Measurements from ENCODE around the gene RBM19. TPM values are rescaled to one million over a fixed set of nuclear protein-coding genes. Genes with fewer than 3 reads are reported as not detected.

Gene RBM19
- total RNA-seq, 2 donors from 2014 or later, result 15.3 to 15.6 TPM

- Histone ChIP-seq H3K36me3 (peaks cover 15% of the 10 kb centered on the region), H3K4me3 (no peak overlapping the region), H3K9me3 (no peaks in the 10 kb centered on the region), H3K27me3 (no peaks in the 10 kb centered on the region), H3K4me1 (no peaks in the 10 kb centered on the region), H3K27ac (no peak overlapping the region)
- TF ChIP-seq, protein P1, sequence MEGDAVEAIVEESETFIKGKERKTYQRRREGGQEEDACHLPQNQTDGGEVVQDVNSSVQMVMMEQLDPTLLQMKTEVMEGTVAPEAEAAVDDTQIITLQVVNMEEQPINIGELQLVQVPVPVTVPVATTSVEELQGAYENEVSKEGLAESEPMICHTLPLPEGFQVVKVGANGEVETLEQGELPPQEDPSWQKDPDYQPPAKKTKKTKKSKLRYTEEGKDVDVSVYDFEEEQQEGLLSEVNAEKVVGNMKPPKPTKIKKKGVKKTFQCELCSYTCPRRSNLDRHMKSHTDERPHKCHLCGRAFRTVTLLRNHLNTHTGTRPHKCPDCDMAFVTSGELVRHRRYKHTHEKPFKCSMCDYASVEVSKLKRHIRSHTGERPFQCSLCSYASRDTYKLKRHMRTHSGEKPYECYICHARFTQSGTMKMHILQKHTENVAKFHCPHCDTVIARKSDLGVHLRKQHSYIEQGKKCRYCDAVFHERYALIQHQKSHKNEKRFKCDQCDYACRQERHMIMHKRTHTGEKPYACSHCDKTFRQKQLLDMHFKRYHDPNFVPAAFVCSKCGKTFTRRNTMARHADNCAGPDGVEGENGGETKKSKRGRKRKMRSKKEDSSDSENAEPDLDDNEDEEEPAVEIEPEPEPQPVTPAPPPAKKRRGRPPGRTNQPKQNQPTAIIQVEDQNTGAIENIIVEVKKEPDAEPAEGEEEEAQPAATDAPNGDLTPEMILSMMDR (IDR thresholded peaks at IDR 0.05), result no peak
- no peak for DNase-seq (ENCODE audit: low spot score)
Observed at GRCh38 chr12:113910751-113911272, 55.3 kb downstream of the RBM19 start.

DNA sequence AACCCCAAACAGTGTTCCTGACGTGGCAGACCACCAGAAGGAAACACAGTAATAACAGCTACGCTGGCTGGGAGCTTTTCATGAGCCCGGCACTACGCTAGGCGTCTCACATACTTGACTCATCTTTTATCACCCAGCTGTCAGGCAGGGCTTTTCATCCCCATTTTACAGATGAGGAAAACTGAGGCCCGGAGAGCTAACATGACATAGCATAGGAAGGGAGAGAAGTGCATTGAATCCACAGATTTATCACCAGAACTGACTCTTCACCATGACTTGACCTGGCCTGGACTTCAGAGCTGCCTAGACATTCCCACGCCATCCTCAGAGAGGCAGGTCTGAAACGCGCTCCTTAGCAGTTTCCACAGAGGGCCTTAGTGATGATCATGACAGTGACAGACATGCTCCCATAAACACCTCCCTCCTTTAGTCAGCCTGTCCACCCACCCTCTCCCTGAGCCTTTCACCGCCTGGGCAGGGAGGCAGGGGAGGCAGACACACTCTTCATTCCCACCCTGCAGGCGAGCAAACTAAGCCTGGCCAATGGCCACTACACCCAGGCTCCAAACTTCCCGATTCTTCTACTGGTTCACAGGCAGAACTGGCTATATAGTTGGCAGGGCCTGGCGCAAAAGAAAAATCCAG is 56.2 kb downstream of the RBM19 start:
- peaks cover 7% of the 10 kb centered on the region for H3K36me3 ChIP-seq
- TF ChIP-seq, protein P1 (IDR thresholded peaks at IDR 0.05), result no peak

DNA sequence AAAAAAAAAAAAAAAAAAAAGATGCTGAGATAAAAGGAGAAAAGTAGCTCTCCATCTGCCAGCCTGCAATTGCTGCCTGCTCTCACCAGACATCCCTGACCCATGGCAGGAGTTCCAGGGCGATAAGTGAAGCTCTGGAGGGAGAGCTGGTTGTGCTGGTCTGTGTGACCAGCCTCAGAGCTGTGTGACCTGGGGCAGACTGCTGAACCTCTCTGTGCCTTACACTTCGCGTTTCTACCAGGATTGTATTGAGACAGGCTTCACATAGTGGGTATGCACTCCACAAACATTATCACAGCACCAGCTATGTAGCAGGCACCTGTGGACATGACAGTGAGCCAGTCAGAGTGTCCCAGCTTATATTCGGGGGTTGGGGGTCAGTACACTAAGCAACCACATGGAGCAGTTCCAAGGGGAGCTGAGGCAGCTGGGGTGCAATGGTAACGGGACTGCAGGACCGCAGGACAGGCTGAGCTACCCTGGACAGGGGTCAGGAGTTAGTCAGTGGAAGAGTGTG is 57.5 kb downstream of the RBM19 start:
- H3K9me3 ChIP-seq, result no peaks in the 10 kb centered on the region
- no peak overlapping the region for H3K4me3 ChIP-seq
- H3K27ac ChIP-seq, result no peak overlapping the region
- TF ChIP-seq, protein P1 (IDR thresholded peaks at IDR 0.05), result no peak
- H3K36me3 ChIP-seq, result peaks cover 7% of the 10 kb centered on the region
- no peaks in the 10 kb centered on the region for H3K4me1 ChIP-seq
- no peak for DNase-seq (ENCODE audit: low spot score)
- no peaks in the 10 kb centered on the region for H3K27me3 ChIP-seq

More for the DNA sequence above, 56.2 kb downstream of the RBM19 start:
- no peak overlapping the region for H3K4me3 ChIP-seq
- no peak for DNase-seq (ENCODE audit: low spot score)
- no peak overlapping the region for H3K27ac ChIP-seq
- no peaks in the 10 kb centered on the region for H3K4me1 ChIP-seq
- no peaks in the 10 kb centered on the region for H3K27me3 ChIP-seq
- H3K9me3 ChIP-seq, result no peaks in the 10 kb centered on the region

DNA sequence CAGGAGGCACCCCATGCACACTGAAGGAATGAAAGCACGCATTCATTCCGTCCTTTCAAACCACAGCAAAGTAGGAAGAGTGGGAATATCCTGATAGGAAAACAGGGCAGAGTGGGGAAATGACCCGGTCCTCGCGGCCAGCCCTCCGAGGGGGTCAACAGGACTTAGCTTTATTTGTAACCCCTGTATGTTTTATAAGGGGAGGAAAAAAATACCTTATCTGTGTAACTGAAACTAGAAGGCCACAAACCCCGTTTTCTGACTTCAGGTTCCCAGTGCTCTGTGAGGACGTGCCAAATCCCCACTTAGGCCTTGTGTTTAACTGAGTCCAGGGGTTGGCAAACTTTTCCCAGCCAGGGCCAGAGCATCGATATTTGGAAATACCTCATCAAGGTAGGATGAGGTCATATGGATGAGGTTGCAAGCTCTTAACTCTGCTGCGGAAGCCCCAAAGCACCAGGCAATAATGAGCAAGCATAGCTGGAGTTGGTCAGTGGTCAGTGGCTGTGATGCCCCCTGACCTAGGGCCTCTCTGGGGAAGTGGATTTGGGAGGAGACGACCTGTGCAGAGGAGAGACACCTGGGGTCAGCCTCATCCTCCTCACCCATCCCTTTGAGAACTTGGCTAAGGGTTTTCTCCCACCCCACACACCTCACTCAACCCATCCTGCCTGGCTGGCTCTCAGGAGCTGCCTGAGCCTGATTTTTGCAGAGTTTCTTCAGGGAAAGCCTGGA is 58.5 kb downstream of the RBM19 start:
- Histone ChIP-seq H3K27me3 (no peaks in the 10 kb centered on the region), H3K27ac (no peak overlapping the region), H3K4me3 (no peak overlapping the region), H3K36me3 (peaks cover 7% of the 10 kb centered on the region), H3K4me1 (no peaks in the 10 kb centered on the region), H3K9me3 (no peaks in the 10 kb centered on the region)
- DNase-seq (ENCODE audit: low spot score), result no peak
- TF ChIP-seq, protein P1 (IDR thresholded peaks at IDR 0.05), result no peak

DNA sequence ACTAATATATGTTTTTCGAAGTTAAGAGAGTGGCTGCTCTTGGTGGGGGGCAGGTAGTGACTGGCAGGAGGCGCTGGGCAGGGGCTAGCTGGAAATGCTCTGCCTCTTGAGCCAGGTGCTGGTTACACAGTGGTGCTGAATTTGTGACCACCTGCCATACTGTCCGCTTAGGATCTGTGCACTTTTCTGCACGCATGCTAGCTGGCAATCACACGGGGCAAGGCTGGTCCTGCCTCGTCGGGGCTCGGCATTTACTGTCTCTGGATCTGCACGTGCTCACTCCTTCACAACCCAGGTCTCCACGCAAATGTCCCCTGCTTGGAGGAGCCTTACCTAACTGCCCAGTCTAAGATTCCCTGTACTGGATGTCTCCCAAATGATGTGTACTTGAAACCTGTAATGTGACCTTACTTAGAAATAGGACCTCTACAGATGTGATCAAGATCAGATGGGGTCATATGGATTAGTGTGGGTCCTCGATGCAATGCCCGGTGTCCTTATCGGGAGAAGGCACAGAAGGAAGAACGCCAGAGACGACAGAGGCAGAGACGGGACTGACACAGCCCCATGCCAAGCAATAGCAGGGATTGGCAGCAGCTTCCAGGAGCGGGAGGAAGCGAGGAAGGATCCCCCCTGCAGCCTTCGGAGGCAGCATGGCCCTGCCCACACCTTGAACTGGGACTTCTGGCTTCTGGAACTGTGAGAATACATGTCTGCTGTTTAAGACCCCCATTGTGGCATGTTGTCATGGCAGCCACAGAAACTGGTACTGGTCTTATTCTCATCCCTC is 59.5 kb downstream of the RBM19 start:
- TF ChIP-seq, protein P1 (IDR thresholded peaks at IDR 0.05), result no peak
- no peaks in the 10 kb centered on the region for H3K27me3 ChIP-seq
- no peaks in the 10 kb centered on the region for H3K9me3 ChIP-seq
- H3K4me1 ChIP-seq, result no peaks in the 10 kb centered on the region
- H3K4me3 ChIP-seq, result no peak overlapping the region
- H3K27ac ChIP-seq, result no peak overlapping the region
- DNase-seq (ENCODE audit: low spot score), result no peak
- peaks cover 7% of the 10 kb centered on the region for H3K36me3 ChIP-seq

Data from right atrium auricular region (tissue), 2 donors.